Posterior cingulate gyrus (tissue), 11 donors: Measurements from ENCODE around the gene CDC7.
"Not testable (repeated sequence)": the region's sequence is repeated elsewhere in the genome, so short reads cannot be mapped to it uniquely, and the experiment has no call there.

Experiments
- DNase-seq, 10 donors: peaks; one replicate each; pipeline versions ENCODE4 v3.0.0 to v3.0.0-alpha.2; 2020 to 2021; ENCODE audit warnings: mixed read lengths in 3 of 10
- intact Hi-C: fragments of 100-400 bp; cut with DNase I; formaldehyde crosslinking; loops from one replicate; pipeline ENCODE4 v1.15.1; 2023

The CDC7 gene

GRCh38 chr1:91500756-91501522 is at the start of gene CDC7:
CDC7 (plus strand) TSS chr1:91500851; CDS start chr1:91501717, 866 bp downstream.
- intact Hi-C loops = loop anchor here (1.0 to 5.0 kb wide), 2 partner anchors 97 to 219 kb away; partner anchors contain the start of gene HFM1
- DNase-seq = peak; percentile 81 to 97 (median 88)

DNA sequence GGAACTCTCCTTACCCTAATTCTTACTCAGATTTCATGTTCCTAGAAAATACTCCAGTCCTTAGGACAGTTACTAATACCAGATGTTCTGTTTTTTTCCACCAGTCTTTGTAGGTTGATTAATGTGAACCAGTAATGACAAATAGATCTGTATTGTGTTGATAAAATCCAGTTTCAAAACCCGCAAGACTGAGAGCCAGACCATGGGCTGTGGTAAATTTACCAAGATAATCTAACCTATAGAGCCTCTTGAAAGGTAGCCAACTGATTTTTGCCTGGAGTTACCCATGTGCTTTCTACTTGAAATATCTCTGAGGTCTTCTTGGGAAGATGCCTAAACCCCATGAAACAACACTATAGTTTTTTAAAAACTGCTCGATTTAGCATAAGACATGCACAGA is 46.5 kb upstream of the CDC7 start:
- intact Hi-C loops = no loop called here
- no peak for DNase-seq

- intact Hi-C loops = no loop called here
- no peak for DNase-seq
Observed at GRCh38 chr1:91455334-91455733, 45.3 kb upstream of the CDC7 start.

DNA sequence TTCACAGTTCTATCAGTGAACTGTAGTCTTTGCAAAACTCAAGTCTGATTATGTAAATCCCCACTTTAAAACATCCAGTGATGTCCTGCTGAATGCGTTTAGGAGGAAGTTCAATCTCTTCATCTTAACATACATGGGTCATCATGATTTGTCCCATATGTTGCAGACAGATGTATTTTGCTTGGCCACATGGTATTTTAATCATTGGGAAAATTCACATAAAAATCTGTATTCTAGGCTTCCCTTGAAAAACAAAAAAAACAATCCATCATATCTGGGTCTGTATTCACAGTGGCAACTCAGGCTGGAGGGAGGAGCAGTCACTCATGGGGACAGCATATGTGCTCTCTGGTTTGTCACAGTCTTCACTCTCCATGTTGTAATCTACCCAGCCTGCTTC is 44.8 kb upstream of the CDC7 start:
- DNase-seq = no peak
- intact Hi-C loops = no loop called here

GRCh38 chr1:91465350-91465749 is 35.3 kb upstream of the CDC7 start:
- DNase-seq, intact Hi-C loops: not testable (repeated sequence)

DNA sequence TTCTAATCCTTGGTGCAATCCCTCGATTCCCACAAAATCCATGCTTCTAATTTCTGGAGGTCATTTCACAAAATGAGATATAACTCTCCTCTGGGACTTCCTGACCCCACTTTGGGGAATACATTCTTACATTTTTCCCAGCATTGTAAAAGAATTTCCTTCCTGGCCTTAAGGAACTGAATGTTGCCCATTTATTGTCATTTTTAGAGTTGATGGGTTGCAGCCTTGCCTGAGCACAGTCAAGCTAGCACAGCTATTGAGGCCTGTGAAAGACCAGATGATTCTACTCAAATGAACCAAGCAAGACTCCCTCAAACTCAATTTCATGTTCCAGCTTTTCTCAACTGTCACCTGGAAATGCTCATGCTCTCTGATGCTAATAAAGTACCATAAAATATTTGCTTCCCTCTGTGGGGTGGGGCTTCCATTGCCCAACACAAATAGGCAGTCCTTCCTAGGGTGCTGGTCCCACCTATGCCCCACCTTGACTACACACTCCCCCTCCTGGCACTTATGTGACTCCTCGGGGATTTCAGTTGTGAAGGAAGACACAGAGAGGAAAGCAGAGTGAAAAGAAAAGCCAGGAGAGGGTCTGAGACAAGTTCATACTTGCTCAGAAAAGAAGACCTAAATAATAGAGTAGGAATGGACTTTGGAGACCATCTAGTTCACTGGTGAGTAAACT is 24.0 kb upstream of the CDC7 start:
- intact Hi-C loops = no loop called here
- DNase-seq = no peak

GRCh38 chr1:91487469-91487868 is 13.2 kb upstream of the CDC7 start:
- no peak for DNase-seq
- intact Hi-C loops = no loop called here

GRCh38 chr1:91490501-91490900 is 10.2 kb upstream of the CDC7 start:
- DNase-seq = no peak
- intact Hi-C loops = no loop called here

GRCh38 chr1:91498035-91498434 is 2.6 kb upstream of the CDC7 start:
- no peak for DNase-seq
- intact Hi-C loops = no loop called here

DNA sequence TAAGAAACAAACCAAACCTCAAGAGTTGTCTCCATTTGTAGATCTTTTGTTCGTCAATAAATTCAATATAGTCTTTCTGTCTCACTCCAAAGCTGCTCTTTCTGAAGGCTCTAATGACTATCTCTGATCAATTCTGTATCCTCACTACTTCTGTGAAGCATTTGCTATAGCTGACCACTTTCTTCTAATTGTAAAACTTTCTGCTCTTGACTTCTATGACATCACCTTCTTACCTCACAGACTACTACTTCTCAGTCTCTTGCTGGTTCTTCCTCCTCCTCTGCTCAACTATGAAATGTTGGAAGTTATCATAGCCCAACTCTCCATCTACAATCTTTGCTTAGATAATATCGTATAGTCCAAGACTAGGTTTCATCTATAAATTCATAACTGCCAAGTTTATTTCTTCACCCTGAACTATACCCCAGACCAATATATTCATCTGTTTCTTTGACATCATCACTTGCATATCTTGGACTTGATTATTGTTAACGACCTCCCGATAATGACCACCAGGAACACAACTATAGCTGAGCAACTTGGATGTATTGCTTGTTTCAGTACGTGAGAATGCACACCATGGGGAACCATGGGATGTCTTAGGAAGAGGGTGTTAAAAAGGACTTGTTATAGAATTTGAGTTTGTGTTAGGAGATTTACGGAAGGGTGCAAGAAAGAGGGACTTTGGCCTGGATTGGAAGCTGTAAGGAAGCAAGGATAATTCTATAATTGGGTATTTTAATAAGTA is 2.0 kb upstream of the CDC7 start:
- no peak for DNase-seq
- intact Hi-C loops = no loop called here

DNA sequence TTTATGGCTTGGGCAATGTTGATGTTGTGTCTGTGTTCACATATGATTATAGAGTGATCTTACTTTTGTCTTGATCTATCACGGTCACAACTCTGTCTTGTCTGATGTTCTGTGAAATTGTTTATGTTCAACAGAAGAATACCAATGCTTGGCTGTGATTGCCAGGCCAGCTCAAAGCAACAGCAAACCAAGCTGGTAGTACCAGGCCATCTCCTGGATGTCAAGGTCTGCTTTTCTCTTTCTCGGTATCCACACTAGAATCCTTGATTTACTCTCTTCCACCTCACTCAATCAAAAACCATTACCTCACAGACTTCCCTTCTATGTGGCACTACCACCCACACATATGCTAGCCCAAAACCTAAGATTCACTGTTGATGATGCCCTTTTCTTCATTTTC is 1.3 kb upstream of the CDC7 start:
- intact Hi-C loops = no loop called here
- no peak for DNase-seq

GRCh38 chr1:91499904-91500755 is 521 bp upstream of the CDC7 start:
- intact Hi-C loops = loop anchor here (5.0 kb wide), 1 partner anchor 218 kb away; no protein-coding TSS in a partner anchor
- DNase-seq = no peak

DNA sequence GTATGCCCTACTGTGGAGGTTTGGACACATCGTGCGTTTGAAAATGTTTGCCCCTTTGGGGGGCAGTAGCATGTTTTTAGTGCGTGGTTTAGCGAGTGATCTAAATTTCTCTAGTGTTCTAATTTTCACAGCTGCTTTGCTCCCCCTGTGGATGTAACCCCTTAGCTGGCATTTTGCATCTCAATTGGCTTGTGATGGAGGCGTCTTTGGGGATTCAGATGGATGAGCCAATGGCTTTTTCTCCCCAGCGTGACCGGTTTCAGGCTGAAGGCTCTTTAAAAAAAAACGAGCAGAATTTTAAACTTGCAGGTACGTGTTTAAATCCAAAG is 836 bp downstream of the CDC7 start:
- peak in 1 of 10 donors; percentile 14 for DNase-seq
- intact Hi-C loops = loop anchor here (1.0 to 5.0 kb wide), 2 partner anchors 97 to 219 kb away; partner anchors contain the start of gene HFM1

- DNase-seq = no peak
- intact Hi-C loops = loop anchor here (1.0 to 5.0 kb wide), 2 partner anchors 98 to 220 kb away; partner anchors contain the start of gene HFM1
Observed at GRCh38 chr1:91501971-91502671, 1.5 kb downstream of the CDC7 start.

- DNase-seq = no peak
- intact Hi-C loops = loop anchor here (5.0 kb wide), 1 partner anchor 220 kb away; no protein-coding TSS in a partner anchor
Observed at GRCh38 chr1:91502672-91503184, 2.1 kb downstream of the CDC7 start.

DNA sequence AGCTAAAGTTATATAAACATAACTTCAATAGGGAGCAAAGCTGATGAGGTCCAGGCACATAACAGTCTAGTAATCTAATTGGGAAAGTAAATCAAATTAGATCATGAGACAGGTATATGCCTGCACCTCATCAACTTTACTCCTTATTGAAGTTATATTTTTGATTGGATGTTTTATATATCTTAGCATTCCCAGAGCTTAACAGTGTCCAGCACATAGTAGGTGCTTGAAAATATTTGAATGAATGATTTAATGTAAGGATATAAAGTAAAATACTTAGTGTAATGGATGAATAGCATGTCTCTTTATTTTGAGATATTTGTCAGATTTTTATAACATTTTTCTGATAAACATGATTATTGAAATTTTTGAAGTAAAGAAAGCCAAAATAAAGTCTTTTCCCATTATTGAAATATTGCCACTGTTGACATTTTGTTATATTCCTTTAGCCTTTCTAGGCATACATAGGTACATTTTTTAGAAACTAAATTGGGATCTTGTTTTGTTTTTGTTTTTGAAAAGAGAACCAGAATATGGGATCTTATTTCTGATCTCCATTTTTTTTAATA is 2.8 kb downstream of the CDC7 start:
- no peak for DNase-seq
- intact Hi-C loops = loop anchor here (5.0 kb wide), 1 partner anchor 221 kb away; no protein-coding TSS in a partner anchor

DNA sequence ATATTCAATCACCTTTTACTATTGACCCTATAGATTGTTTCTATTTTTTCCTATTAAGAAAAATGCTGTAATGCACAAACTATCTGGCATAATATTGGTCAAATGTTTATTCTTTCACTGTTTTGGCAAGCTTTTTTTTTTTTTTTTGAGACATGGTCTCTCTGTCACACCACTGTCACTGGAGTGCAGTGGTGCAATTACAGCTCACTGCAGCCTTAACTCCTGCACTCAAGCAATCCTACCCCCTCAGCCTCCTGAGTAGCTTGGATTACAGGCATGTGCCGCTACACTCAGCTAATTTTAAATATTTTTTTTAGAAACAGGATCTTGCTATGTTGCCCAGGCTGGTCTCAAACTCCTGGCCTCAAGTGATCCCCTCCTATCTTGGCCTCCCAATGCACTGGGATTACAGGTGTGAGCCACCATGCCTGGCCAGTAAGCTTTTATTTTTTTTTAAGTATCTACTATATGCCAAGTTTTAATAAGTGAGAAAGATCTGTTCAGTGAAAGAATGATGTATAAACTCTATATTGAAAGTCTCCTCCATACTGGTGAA is 3.4 kb downstream of the CDC7 start:
- intact Hi-C loops = loop anchor here (5.0 kb wide), 1 partner anchor 222 kb away; no protein-coding TSS in a partner anchor
- no peak for DNase-seq

DNA sequence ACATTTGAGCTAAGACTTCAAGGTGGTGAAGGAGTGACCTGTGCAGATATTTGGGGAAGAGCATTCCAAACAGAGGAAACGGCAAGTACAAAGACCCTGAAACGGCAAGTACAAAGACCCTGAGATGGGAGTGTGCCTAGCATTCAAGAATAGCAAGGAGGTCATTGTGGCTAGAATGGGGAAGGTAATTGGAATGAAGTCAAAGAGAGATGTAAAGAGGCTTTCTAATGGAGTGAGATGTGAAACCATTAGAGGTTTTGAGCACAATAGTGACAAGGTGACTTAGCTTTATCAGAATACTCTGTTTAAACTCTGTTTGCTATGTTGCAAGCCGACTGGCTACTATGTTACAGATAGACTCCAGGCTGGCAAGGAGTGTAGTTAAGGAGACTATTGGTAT is 4.4 kb downstream of the CDC7 start:
- DNase-seq = no peak
- intact Hi-C loops = no loop called here

- DNase-seq = no peak
- intact Hi-C loops = no loop called here
Observed at GRCh38 chr1:91506071-91506470, 5.4 kb downstream of the CDC7 start.
